HG03196 (cell line): ENCODE data around the gene SRM.
"Not testable (repeated sequence)": the region's sequence is repeated elsewhere in the genome, so short reads cannot be mapped to it uniquely, and the experiment has no call there.

ENCODE experiments used
- ATAC-seq: cut with Tn5 transposase; IDR thresholded peaks from one replicate; pipeline ENCODE4 v1.9.1; 2021; ENCODE audit not compliant: unreplicated experiment

SRM gene

DNA sequence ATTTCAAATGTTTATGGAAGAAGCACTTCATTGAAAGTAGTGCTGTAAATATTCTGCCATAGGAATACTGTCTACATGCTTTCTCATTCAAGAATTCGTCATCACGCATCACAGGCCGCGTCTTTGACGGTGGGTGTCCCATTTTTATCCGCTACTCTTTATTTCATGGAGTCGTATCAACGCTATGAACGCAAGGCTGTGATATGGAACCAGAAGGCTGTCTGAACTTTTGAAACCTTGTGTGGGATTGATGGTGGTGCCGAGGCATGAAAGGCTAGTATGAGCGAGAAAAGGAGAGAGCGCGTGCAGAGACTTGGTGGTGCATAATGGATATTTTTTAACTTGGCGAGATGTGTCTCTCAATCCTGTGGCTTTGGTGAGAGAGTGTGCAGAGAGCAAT is 36.6 kb downstream of the SRM start:
- no peak for ATAC-seq

DNA sequence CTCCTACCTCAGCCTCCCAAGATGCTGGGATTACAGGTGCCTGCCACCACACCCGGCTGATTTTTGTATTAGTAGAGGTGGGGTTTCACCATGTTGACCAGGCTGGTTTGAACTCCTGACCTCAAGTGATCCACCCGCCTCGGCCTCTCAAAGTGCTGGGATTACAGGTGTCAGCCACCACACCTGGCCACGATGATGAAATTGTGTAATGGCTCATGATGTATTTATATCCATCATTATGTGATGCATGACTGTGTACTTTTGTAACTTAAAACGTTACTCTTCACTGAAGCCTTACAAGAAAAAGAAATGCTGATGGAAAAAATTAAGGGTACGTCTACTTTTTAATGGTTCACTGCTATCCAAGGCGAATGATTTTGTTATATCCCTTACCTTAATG is 39.8 kb downstream of the SRM start:
- ATAC-seq, result no peak

GRCh38 chr1:11019358-11019757 is 40.5 kb downstream of the SRM start:
- not testable (repeated sequence) for ATAC-seq

DNA sequence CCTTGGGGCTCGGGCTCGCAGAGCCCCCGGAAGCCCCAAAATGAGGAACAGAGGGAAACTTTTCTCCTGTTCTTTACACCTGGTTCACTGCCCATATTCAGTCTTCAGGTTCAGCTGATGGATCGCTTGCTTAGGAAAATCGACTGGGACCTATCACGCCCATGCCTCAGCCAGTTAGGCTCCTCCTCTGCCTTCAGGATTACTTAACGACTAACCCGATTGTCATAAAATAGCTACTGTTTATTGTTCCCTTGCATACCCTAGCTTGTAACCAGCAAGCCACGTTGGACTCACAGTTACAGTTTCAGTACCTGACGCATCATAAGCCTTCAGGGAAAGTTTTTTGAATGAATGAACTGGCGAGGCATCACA is 46.7 kb downstream of the SRM start:
- ATAC-seq, result no peak

- peak; percentile 91 for ATAC-seq
These were observed 47.3 kb downstream of the SRM start, which contains the start of gene TARDBP for GRCh38 chr1:11012260-11013159. TARDBP (plus strand) TSS chr1:11012654; CDS start chr1:11013728, 1,074 bp downstream.
